Measurements from ENCODE around the gene C14orf119. TPM values are rescaled to one million over a fixed set of nuclear protein-coding genes. Genes with fewer than 3 reads are reported as not detected.

Gene C14orf119
- total and polyA plus RNA-seq, 9 donors, result 13.8 to 55.6 (median 41.5) TPM

GRCh38 chr14:23126548-23127278, 31.4 kb downstream of the C14orf119 start:
- Histone ChIP-seq H3K9me3 (no peaks in the 10 kb centered on the region), H3K4me3 (no peak overlapping the region), H3K27ac (no peak overlapping the region), H3K36me3 (no peaks in the 10 kb centered on the region), H3K4me1 (ENCODE audit: insufficient read depth) (peaks cover 4% of the 10 kb centered on the region), H3K27me3 (no peaks in the 10 kb centered on the region)
- intact Hi-C loops (cut with DNase I), result loop anchor here in 1 of 4 donors (10.0 kb wide), 1 partner anchor 168 kb away; no protein-coding TSS in a partner anchor
- peak in 1 of 5 donors; percentile 16 for DNase-seq
- 83 to 89% (median 87%) methylated on average over 8 of the region's 8 CpGs for WGBS, 3 donors
- TF ChIP-seq CTCF (IDR thresholded peaks at IDR 0.05) (no peak), POLR2A (IDR thresholded peaks at IDR 0.05) (no peak), EP300 (IDR thresholded peaks at IDR 0.05) (no peak)

GRCh38 chr14:23127861-23128260, 32.6 kb downstream of the C14orf119 start:
- H3K27ac ChIP-seq, result no peak overlapping the region
- H3K9me3 ChIP-seq, result no peaks in the 10 kb centered on the region
- DNase-seq, result peak in 1 of 5 donors; percentile 9
- no peaks in the 10 kb centered on the region for H3K36me3 ChIP-seq
- intact Hi-C loops (cut with DNase I), result loop anchor here in 1 of 4 donors (10.0 kb wide), 1 partner anchor 167 kb away; no protein-coding TSS in a partner anchor
- no peak for TF ChIP-seq POLR2A (IDR thresholded peaks at IDR 0.05)
- TF ChIP-seq CTCF (IDR thresholded peaks at IDR 0.05), result no peak
- TF ChIP-seq EP300 (IDR thresholded peaks at IDR 0.05), result no peak
- no peak overlapping the region for H3K4me3 ChIP-seq
- H3K27me3 ChIP-seq, result no peaks in the 10 kb centered on the region
- 84 to 90% (median 86%) methylated on average over 3 of the region's 3 CpGs for WGBS, 3 donors
- H3K4me1 ChIP-seq (ENCODE audit: insufficient read depth), result no peaks in the 10 kb centered on the region

- Histone ChIP-seq H3K27ac (no peak overlapping the region), H3K36me3 (no peaks in the 10 kb centered on the region)
- intact Hi-C loops (cut with DNase I), result loop anchor here in 1 of 4 donors (10.0 kb wide), 1 partner anchor 166 kb away; no protein-coding TSS in a partner anchor
These were observed 33.9 kb downstream of the C14orf119 start for GRCh38 chr14:23128969-23129758.

More at GRCh38 chr14:23128969-23129758, 33.9 kb downstream of the C14orf119 start:
- no peaks in the 10 kb centered on the region for H3K4me1 ChIP-seq (ENCODE audit: insufficient read depth)
- TF ChIP-seq POLR2A (IDR thresholded peaks at IDR 0.05) (no peak), EP300 (IDR thresholded peaks at IDR 0.05) (no peak), CTCF (IDR thresholded peaks at IDR 0.05) (no peak)
- 95 to 96% (median 95%) methylated on average over 7 of the region's 7 CpGs for WGBS, 3 donors
- no peaks in the 10 kb centered on the region for H3K9me3 ChIP-seq
- no peak overlapping the region for H3K4me3 ChIP-seq
- H3K27me3 ChIP-seq, result no peaks in the 10 kb centered on the region
- DNase-seq, result peak in 1 of 5 donors; percentile 4

All from ovary (tissue), 9 donors.